Activated naive CD4-positive, alpha-beta T cell treated with anti-CD3 and anti-CD28 coated beads, Interleukin-2, amount 10 ng/mL, durations not matched to agents 7 days and 5 days (primary cell): ENCODE data around the gene IDUA.

Experiments
- CTCF ChIA-PET: fragments of 350-600 bp; sonication (Branson Sonifier 250); formaldehyde crosslinking; loops from one replicate; lab custom pipeline; 2021; ENCODE audit warnings: antibody characterized with exemption; lab: Charles Lee
- DNase-seq: peaks from one replicate; pipeline ENCODE4 v3.0.0-alpha.2; 2020
- H3K27ac Mint-ChIP-seq: one replicate; pipeline ENCODE4 v1.8.0; 2021; ENCODE audit warnings: mild to moderate bottlenecking, moderate library complexity, mixed read lengths
- H3K27me3 Mint-ChIP-seq: one replicate; pipeline ENCODE4 v1.8.0; 2021; ENCODE audit warnings: mild to moderate bottlenecking, mixed read lengths
- H3K36me3 Mint-ChIP-seq: one replicate; pipeline ENCODE4 v1.8.0; 2021; ENCODE audit warnings: mixed read lengths
- H3K4me1 Mint-ChIP-seq: one replicate; pipeline ENCODE4 v1.8.0; 2021; ENCODE audit warnings: mixed read lengths
- H3K4me3 Mint-ChIP-seq: one replicate; pipeline ENCODE4 v1.8.0; 2021; ENCODE audit warnings: mild to moderate bottlenecking, moderate library complexity, mixed read lengths
- H3K9me3 Mint-ChIP-seq: one replicate; pipeline ENCODE4 v1.8.0; 2021; ENCODE audit warnings: mixed read lengths

IDUA gene

DNA sequence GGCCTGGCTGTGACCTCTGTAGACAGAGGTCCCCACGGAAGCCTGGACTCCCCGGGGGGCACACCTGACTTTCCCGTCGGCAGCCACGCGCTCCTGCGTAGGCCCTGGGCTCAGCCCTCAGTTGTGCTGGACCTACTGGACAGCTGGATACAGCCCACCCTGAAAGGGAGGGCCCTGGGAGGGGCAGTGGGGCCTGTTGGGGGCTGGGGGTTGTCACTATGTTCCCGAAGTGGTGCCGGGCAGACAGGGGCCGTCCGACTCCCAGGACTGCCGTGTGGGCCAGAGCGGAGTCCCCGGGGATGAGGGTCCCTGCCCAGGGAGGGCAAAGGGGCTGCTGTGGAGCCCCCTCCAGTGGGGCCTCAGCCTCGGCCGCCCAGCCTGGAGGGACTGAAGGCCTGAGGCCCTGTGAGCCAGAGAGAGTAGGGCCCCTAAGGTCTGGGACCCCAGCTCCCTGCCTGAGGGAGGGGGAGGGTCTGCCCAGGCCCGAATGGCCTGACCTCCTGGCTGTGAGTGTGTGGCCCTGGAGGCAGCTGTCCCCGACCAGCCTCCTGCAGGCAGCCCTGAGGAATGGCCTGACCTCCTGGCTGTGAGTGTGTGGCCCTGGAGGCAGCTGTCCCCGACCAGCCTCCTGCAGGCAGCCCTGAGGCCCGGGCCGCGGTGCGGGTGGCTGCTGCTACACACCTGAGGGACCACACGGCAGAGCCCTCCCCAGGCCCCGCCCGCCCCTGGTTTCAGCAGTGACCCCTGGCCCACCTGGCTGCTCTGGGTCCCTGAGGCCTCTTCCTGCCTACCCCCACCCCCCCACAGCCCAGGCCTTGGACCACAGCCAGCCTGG, 50.3 kb downstream of the IDUA start:
- no peaks in the 10 kb centered on the region for H3K36me3 Mint-ChIP-seq
- no peaks in the 10 kb centered on the region for H3K27me3 Mint-ChIP-seq
- no peaks in the 10 kb centered on the region for H3K4me1 Mint-ChIP-seq
- H3K9me3 Mint-ChIP-seq, result no peaks in the 10 kb centered on the region
- CTCF ChIA-PET, result no interaction called here
- DNase-seq, result no peak
- no peak overlapping the region for H3K27ac Mint-ChIP-seq
- no peak overlapping the region for H3K4me3 Mint-ChIP-seq

DNA sequence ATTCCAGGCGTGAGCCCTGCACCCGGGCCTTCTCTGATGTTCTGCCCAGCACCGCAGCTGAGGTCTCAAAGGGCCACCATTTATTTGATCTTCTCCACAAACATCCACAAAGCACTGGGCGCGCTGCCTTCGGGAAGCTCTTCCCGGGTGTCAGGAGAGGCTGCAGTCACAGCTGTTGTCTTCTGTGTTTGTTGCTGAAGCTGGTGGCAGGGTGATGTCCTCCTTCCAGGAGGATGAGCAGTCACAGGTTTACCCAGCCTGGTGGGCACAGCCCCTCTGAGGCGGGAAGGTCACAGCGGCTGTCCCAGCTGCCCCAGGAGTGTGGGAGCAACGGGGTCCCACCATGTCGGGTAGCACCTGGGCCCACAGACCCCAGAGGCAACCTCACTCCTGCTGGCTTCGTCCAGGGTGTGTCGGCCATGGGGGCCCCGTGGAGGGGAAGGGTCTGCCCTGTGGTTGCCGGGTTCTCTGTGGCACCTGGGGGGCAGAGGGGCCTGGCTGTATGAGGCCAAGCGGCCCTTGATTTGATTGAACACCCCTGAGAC, 52.2 kb downstream of the IDUA start:
- CTCF ChIA-PET, result no interaction called here
- no peak for DNase-seq
- Mint-ChIP-seq H3K9me3 (peaks cover 3% of the 10 kb centered on the region), H3K27ac (no peak overlapping the region), H3K4me1 (no peaks in the 10 kb centered on the region), H3K36me3 (no peaks in the 10 kb centered on the region), H3K4me3 (no peak overlapping the region), H3K27me3 (peaks cover 7% of the 10 kb centered on the region)

DNA sequence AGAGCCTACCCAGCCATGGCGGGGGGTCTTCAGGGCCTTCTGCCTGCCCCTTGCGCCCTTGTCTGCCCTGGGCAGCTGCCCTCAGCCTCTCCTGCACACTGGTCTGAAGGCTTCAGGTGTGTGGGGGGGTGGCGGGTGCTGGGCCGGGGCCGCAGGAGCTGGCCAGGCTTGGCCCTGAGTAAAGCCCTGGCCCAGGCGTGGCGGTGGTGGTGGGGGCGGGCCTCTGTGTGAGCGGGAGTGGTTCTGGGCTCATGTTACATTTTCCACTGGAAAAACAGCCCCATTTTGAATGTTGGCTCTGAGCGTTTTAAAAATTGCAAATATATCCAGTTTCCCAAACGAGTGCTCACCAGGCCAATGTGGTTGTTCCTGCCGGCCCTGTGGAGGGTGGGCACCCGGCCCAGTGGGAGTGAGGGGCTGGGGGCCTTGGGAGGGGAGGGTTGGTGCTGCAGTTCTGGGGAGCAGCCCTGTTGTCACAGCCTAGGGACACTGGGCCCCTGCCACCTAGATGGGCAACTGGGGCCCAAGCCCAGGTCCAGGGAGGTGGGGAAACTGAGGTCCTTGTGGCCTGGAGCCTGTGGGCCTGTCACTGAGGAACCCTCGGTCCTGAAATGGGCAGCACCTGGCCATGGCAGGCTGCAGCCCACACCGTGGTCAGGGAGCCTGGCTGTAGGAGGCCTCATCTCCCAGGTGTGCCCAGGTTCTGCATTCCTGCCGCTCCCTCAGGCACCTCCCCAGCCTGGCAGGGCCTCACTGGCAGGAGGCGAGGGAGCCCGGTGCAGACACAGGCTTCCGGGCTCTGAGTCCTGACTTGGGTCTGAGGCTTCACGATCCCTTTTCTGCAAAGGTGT, 52.9 kb downstream of the IDUA start:
- no peak for DNase-seq
- no peaks in the 10 kb centered on the region for H3K4me1 Mint-ChIP-seq
- peaks cover 3% of the 10 kb centered on the region for H3K9me3 Mint-ChIP-seq
- H3K27ac Mint-ChIP-seq, result no peak overlapping the region
- H3K4me3 Mint-ChIP-seq, result no peak overlapping the region
- CTCF ChIA-PET, result no interaction called here
- peaks cover 14% of the 10 kb centered on the region for H3K27me3 Mint-ChIP-seq
- no peaks in the 10 kb centered on the region for H3K36me3 Mint-ChIP-seq

DNA sequence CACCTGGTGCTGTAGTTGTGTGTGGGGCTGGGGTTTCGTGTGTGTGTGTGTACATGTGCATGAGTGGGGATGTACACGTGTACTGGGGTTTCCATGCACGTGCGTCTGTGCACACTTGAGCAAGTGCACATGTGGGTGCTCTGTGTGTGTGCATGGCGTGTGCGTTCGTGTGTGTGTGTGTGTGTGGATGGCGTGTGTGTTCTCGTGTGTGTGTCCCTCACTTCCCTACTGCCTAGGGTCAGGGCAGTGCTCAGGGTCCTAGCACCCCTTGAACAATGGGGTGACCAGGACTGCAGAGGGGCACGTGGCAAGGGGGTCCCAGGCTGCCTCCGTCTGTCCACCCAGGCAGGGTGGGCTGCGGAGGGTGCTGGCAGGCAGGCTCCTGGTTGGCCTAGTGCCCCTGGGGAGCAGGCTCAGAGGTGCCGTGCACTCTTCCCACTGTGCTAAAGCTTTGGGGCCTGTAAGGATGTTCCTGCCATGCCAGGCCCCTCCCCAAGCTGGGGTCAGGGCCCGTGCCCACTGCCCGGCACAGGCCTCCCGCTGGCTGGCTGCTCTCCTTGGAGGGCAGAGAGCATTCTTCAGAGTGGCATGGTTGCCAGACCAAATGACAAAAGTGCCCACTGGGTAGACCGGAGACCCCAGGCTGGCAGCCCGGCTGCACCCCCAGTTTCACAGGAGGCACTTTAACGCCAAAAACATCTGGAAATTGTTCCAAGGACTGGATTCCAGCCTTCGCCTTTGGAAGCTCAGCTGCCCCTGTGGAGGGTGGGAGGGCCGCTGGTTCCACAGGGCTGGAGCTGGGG, 53.7 kb downstream of the IDUA start:
- Mint-ChIP-seq H3K9me3 (peaks cover 3% of the 10 kb centered on the region), H3K27me3 (peaks cover 22% of the 10 kb centered on the region), H3K36me3 (no peaks in the 10 kb centered on the region), H3K27ac (no peak overlapping the region), H3K4me1 (no peaks in the 10 kb centered on the region), H3K4me3 (no peak overlapping the region)
- CTCF ChIA-PET, result no interaction called here
- DNase-seq, result no peak

DNA sequence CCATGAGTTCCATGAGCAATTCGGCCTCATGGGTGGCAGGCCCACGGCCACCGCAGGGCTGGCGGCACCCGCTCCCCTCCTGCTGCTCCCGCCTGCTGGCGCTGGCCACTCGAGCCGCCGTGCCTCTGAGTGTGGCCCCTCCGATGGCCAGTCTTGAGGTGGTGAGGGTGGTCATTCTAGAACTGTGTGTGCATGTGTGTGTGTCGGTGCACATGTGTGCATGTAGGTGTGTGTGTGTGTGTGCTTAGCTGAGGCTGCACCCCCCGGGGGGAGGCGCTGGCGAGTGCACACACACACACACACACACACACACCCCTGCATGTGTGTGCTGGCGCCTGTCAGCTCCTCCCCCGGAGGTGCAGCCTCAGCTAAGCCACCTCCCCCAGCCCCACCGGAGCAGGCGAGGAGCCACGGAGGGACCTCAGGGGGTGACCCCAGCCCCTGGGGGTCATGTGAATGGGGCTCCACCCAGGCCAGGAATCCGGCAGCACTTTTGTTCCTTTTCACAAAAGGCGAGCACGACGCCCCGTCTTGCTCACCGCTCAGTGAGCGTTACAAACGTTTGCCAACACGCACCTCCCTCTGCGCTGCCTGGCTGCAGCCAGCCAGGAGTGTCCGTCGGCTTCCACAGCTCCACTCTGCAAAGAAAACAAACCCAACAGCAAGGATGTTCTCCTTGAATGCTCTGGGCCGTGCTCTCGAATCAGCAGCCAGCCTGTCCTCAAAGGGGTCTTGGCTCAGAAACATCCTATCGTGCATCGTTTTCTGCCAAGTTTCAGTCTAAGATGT, 54.5 kb downstream of the IDUA start:
- H3K27ac Mint-ChIP-seq, result no peak overlapping the region
- no peak for DNase-seq
- H3K27me3 Mint-ChIP-seq, result peaks cover 24% of the 10 kb centered on the region
- no peaks in the 10 kb centered on the region for H3K36me3 Mint-ChIP-seq
- no peaks in the 10 kb centered on the region for H3K4me1 Mint-ChIP-seq
- CTCF ChIA-PET, result no interaction called here
- peaks cover 3% of the 10 kb centered on the region for H3K9me3 Mint-ChIP-seq
- H3K4me3 Mint-ChIP-seq, result no peak overlapping the region

DNA sequence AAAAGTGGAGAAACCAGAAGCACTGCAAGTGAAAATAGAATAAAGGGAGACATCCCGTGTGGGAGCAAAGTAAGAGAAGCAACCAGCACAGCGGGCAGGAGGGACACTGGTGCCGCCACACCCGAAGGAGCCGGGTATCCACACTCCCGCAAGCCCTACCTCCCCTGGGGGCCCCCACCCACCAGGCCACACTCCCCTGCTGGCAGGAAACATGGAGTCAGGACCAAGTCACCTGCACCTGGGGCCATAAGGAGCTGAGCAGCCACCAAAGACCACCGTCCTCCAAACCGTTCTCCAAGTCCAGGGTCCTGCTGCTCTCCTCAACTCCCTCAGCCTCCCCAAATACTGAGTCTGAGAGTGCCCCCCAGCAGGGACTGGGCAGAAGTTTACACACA, 55.1 kb downstream of the IDUA start:
- no peak for DNase-seq
- CTCF ChIA-PET, result no interaction called here

DNA sequence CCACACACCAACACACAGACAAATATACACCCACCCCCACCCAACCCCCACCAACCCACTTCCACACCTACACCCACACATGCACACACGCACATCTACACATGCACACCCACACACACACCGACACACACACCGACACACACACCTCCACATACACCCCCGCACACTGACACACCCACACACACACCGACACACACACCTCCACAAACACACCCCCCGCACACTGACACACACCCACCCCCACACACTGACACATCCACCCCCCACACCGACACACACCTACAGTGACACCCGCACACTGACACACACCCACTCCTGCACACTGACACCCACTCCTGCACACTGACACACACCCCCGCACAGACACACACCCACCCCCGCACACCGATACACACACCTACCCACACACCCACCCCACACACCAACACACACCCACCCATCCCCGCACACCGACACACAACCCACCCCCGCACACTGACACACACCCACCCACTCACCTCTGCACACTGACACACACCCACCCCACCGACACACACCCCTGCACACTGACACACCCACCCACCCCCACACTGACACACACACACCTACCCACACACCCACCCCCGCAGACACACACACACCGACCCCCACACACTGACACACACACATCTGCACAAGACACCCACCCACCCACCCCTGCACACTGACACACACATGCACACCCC, 55.7 kb downstream of the IDUA start:
- Mint-ChIP-seq H3K27ac (no peak overlapping the region), H3K36me3 (no peaks in the 10 kb centered on the region), H3K27me3 (peaks cover 34% of the 10 kb centered on the region), H3K4me1 (no peaks in the 10 kb centered on the region), H3K4me3 (no peak overlapping the region), H3K9me3 (peaks cover 3% of the 10 kb centered on the region)
- CTCF ChIA-PET, result no interaction called here
- no peak for DNase-seq

More for the DNA sequence above, 55.1 kb downstream of the IDUA start:
- peaks cover 3% of the 10 kb centered on the region for H3K9me3 Mint-ChIP-seq
- no peak overlapping the region for H3K27ac Mint-ChIP-seq
- H3K4me3 Mint-ChIP-seq, result no peak overlapping the region
- H3K27me3 Mint-ChIP-seq, result peaks cover 28% of the 10 kb centered on the region
- no peaks in the 10 kb centered on the region for H3K36me3 Mint-ChIP-seq
- H3K4me1 Mint-ChIP-seq, result no peaks in the 10 kb centered on the region

DNA sequence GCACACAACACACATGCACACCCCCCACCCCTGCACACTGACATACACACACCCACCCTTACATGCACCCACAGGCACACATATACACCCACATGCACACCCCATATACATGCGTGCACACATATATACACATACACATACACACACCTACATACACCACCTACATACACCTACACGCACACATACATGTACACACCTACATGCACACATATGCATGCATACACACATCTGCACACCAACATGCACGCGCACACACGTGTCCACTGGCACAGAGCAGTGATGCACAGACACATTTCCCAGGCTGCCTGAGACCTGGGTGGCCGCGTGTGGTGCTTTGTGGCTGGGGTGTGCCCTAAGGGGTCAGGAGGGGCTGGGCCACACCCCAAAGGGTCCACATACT, 56.3 kb downstream of the IDUA start:
- peaks cover 3% of the 10 kb centered on the region for H3K9me3 Mint-ChIP-seq
- H3K4me3 Mint-ChIP-seq, result no peak overlapping the region
- peaks cover 41% of the 10 kb centered on the region for H3K27me3 Mint-ChIP-seq
- H3K36me3 Mint-ChIP-seq, result no peaks in the 10 kb centered on the region
- CTCF ChIA-PET, result no interaction called here
- no peaks in the 10 kb centered on the region for H3K4me1 Mint-ChIP-seq
- no peak overlapping the region for H3K27ac Mint-ChIP-seq
- DNase-seq, result no peak

DNA sequence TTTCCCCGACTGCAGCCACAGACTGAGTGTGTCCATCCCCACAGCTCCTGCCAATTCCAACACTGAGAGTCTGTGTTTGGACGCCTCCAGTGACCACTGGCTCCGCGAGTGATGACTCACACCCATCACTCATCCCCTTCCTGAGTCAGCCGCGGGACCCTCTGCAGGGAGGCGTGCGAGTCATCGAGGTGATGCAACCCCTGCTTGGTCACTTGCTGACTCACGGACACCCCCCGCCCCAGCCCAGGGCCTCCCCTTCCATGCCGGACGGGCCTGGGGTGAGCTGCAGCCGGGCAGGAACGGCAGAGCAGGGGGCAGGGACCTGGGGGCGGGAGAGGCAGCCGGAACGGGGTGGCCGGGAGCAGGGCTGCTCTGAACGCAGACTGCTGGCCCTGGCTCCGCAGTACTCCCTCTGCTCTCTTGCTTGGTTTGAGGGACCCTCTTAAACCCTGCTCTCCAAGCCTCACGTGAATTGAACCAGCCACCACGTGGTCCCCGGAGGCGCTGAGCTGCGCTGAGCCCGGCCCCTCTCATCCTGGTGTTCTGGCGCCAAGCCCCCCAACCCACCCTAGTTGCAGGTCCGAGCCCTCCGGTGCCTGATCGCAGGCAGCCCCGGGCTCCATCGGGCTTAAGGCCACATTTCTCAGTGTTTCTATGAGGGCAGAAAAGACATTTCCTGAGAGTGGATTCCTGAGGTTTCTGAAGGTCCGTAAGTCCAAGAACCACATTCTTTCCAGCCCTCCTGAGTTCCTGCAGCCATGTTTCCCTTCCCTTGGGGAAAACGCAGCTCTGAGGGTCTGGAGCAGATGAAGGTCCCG, 57.0 kb downstream of the IDUA start:
- Mint-ChIP-seq H3K36me3 (no peaks in the 10 kb centered on the region), H3K4me3 (no peak overlapping the region), H3K4me1 (no peaks in the 10 kb centered on the region), H3K9me3 (peaks cover 3% of the 10 kb centered on the region), H3K27me3 (peaks cover 45% of the 10 kb centered on the region), H3K27ac (no peak overlapping the region)
- CTCF ChIA-PET, result no interaction called here
- DNase-seq, result no peak

DNA sequence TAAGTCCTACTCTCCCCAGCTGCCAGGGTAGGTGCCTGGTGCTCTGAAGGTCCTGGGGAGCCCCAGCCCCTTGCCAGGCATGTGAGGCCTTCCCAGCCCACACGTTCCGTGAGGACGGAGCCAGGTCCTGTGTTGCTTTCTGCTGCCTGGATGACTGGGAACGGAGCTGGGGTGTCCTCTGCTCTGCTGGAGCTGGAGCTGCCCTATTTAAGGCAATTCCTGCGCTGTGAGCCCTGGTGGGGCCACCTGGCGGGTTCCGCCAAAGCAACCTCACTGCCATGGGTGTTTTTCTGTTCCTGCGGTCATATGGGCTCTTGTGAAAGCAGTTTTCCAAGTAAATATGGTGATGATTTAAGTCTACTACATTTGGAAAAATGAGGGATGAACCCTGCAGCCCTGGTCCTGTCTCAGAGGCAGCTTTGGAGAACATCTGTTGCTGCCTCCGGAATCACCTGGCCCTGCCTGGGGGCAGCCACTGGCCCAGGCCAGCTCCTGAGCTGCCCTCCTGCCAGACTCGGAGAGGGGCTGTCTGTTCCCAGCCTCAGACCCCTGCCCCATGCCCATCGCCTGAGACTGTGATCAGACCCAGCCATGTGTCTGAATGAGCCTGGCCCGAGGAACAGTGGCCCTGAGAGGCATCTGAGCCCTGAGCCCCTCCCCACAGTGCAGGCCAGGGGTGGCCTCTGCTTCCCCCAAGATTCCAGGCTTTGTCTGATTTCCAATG, 57.8 kb downstream of the IDUA start:
- no peak overlapping the region for H3K27ac Mint-ChIP-seq
- no peaks in the 10 kb centered on the region for H3K4me1 Mint-ChIP-seq
- H3K9me3 Mint-ChIP-seq, result peaks cover 3% of the 10 kb centered on the region
- CTCF ChIA-PET, result no interaction called here
- H3K4me3 Mint-ChIP-seq, result no peak overlapping the region
- DNase-seq, result no peak
- H3K36me3 Mint-ChIP-seq, result no peaks in the 10 kb centered on the region
- H3K27me3 Mint-ChIP-seq, result peaks cover 52% of the 10 kb centered on the region

DNA sequence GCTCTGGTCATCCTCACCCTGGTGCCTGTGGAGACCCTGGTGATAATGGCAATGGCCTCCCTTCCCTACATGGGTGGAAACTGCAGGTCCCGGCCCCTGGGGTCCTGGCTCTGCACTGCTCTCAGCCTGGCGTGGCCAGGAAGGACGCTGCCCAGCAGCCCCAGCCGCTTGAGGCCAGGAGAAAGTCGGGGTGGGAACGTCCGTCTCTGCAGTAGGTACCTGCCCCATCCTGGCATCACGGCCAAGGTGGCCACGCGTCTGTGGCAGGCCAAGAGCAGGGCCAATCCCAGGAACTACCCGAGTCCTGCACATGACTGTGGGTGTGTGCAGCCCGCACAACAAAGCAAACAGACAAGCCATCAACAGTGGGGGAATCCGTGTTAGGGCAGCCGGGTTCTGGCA, 58.4 kb downstream of the IDUA start:
- Mint-ChIP-seq H3K36me3 (no peaks in the 10 kb centered on the region), H3K4me3 (no peak overlapping the region), H3K27me3 (peaks cover 56% of the 10 kb centered on the region), H3K27ac (no peak overlapping the region), H3K4me1 (no peaks in the 10 kb centered on the region), H3K9me3 (peaks cover 3% of the 10 kb centered on the region)
- CTCF ChIA-PET, result no interaction called here
- no peak for DNase-seq

DNA sequence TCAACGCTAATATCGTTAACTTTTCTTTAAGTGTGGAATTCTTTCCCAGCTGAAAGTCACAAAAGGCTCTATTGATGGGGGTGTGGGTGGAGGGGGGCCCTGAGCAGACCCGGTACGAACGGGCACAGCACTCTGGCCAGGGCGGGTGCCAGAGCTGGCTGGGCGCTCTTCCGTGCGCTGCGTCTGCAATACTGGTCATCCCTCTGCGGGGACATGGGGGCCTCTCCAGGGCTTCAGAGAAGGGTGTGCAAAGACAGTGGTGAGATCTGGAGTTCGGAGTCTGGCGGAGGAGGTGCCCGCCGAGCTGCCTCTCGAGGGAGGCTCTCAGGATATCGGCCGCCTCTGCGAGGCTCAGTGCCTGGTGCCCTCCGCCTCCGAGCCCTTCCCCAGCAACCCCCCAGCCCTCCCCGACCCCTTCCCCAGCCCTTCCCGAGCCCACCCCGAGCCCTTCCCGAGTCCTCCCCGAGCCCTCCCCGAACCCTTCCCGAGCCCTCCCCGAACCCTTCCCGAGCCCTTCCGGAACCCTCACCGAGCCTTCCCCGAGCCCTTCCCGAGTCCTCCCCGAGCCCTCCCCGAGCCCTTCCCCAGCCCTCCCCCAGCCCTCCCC, 58.9 kb downstream of the IDUA start:
- peaks cover 60% of the 10 kb centered on the region for H3K27me3 Mint-ChIP-seq
- H3K27ac Mint-ChIP-seq, result no peak overlapping the region
- CTCF ChIA-PET, result no interaction called here

More for the DNA sequence above, 58.9 kb downstream of the IDUA start:
- Mint-ChIP-seq H3K36me3 (no peaks in the 10 kb centered on the region), H3K4me1 (no peaks in the 10 kb centered on the region), H3K4me3 (no peak overlapping the region), H3K9me3 (peaks cover 3% of the 10 kb centered on the region)
- DNase-seq, result no peak
